8988T (cell line): ENCODE results near the gene CLCNKA.
"Not testable (repeated sequence)": the region's sequence is repeated elsewhere in the genome, so short reads cannot be mapped to it uniquely, and the experiment has no call there.

Experiments
- DNase-seq: peaks from one replicate; pipeline ENCODE4 v3.0.0; 2011

The CLCNKA gene

DNA sequence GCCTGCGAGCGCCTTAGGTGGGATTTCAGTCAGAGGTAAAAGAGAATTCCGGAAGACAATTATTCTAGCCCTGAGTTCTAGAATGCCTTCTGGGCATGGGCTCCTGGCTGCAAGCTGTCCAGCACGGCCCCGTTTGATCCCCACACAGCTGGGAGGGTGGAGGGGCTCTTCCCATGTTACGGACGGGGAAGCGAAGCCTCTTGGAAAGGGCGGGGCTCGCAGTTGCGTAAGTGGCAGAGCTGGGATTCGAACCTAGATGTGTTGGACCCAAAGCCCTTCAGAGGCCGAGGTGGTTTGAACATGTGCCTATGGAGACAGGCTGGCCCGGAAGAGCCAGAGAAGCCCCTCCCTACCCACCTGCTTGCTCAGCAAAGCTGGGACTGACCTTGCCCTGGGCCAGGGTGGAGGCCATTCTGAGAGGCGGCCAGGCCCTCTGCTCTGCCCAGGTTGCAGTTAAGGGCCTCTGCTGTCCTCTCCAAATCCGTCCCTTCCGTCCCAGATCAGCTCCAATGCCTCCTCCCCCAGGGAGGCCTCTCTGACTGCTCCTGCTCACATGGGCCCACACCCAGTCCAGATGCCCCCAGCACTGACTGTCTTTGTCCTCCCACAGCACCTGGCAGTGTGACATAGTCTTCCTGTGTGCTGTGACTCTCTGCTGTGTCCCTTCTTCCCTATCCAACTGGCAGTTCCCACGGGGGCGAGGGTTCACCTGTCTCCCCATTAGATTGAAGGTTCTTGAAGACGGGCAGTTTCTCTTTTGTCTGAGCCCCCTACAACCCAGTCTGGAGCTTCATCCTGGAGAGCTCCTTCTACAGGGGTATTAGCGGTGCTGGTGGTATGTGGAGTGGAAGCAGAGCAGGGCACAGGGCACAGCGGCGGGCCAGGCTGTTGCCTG lies 2.8 kb upstream of the CLCNKA start:
- DNase-seq, result no peak

DNA sequence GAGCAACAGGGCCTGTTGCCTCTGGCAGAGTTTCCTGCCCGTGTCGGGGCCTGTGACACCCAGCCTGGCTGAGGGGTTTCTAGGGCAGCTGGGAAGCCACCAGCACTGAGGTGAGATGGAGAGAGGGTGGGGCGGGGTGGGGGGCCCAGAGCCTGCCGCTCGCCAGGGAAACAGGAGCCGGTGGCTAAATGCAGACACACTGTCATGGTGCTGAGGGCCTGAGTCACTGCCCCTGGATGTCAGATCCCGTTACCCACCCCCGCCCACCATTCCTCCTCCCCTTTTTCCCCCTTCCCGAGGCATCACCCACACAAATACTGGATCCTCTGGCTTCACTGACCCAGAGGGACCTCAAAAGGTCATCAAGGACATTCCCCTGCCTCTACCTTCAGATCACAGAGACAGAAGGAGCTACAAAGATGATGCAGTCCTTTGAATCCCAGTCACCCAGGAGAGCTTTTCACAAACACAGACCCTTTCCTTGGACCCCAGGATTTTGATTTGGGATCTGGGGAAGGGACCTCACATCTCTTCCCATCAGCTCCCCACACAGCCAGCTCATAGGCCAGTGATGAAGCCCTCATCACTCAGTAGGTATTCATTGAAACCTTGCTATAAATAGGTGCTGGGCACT lies 2.1 kb upstream of the CLCNKA start:
- DNase-seq, result no peak

GRCh38 chr1:16020325-16020724 lies 1.5 kb upstream of the CLCNKA start:
- no peak for DNase-seq

GRCh38 chr1:16020878-16021277 lies 958 bp upstream of the CLCNKA start:
- DNase-seq, result not testable (repeated sequence)

- no peak for DNase-seq
These were observed 557 bp downstream of the CLCNKA start for GRCh38 chr1:16022393-16022792.

GRCh38 chr1:16023050-16023653 lies 1.3 kb downstream of the CLCNKA start:
- no peak for DNase-seq

GRCh38 chr1:16026302-16026701 lies 4.5 kb downstream of the CLCNKA start:
- DNase-seq, result not testable (repeated sequence)

DNA sequence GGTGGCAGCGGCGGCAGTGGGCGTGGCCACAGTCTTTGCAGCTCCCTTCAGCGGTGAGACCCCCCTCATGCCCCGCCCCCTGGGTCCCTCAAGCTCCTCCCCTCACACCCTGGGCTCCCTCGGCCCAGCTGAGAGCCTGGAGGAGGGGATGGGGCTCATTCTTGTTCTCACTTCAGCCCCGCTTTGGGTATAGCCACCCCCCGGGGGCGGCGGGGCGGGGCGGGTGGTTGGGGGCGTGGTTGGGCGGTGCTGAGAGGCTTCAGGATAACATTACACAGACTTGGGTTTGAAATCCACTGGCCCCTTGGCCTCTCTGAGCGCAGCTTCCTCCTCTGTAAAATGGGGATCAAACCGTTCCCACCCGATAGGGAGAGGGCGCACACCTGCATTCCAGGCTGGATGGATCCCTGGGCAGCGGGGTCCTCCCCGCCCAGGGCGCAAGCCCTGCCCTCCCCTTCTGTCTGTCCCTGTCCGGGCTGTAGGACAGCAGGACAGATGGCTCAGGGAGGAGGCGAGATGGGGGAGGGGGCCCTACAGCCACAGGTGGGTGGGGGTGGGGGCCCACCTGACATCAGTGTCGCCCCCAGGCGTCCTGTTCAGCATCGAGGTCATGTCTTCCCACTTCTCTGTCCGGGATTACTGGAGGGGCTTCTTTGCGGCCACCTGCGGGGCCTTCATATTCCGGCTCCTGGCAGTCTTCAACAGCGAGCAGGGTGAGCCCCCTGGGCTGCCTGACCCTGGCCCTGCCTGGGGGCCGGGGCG lies 5.1 kb downstream of the CLCNKA start:
- no peak for DNase-seq

- DNase-seq, result no peak
These were observed 6.6 kb downstream of the CLCNKA start for GRCh38 chr1:16028237-16029002.

GRCh38 chr1:16029003-16029268 lies 7.1 kb downstream of the CLCNKA start:
- not testable (repeated sequence) for DNase-seq

DNA sequence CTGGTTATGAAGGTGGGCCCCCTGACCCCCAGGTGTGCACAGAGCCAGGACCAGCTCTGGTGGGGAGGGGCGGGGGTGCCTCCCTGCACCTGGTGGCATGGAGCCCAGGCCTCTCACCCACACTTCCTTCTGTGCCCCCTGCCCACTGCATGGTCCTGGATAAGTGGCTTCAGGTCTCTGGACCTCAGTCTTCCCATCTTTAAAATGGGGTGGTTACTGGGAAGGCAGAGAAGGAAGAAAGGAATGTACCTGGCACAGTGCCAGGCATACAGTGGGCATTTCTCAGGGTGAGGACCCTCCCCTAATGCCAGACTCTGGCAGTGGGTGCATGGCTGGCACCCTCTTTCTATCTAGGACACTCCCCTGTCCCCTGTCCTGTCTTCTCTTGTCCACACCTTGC lies 7.5 kb downstream of the CLCNKA start:
- DNase-seq, result no peak

- DNase-seq, result no peak
These were observed 9.7 kb downstream of the CLCNKA start for GRCh38 chr1:16031551-16031950.

GRCh38 chr1:16032388-16033102 lies 10.7 kb downstream of the CLCNKA start:
- peak; percentile 91 for DNase-seq

- DNase-seq, result not testable (repeated sequence)
These were observed 11.3 kb downstream of the CLCNKA start for GRCh38 chr1:16033103-16033632.

GRCh38 chr1:16036461-16036860 lies 14.6 kb downstream of the CLCNKA start:
- DNase-seq, result not testable (repeated sequence)

GRCh38 chr1:16038620-16038912 lies 16.7 kb downstream of the CLCNKA start:
- DNase-seq, result no peak

DNA sequence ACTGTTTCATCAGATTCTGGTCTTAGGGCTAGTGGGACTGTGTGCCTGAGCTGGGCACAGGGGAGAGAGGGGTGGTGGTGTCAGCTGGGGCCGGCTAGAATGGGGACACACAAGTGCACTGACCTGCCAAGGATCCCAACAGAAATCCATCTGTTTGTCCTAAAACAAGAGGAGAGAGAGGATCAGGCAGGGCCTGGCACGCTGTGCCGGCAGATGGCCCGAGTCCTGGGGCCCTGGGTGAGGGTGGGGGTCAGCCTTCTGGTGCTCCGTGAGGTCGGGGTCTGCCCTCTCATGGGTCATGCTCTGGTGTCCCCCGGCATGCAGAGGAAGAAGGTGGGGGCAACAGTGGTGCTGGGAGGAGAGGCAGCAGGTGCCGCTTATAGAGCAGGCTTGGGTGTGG lies 18.0 kb downstream of the CLCNKA start:
- DNase-seq, result not testable (repeated sequence)

GRCh38 chr1:16041200-16041599 lies 19.4 kb downstream of the CLCNKA start:
- no peak for DNase-seq

GRCh38 chr1:16042096-16042495 lies 20.3 kb downstream of the CLCNKA start:
- DNase-seq, result no peak

- not testable (repeated sequence) for DNase-seq
These were observed 20.8 kb downstream of the CLCNKA start for GRCh38 chr1:16042654-16043053.

- DNase-seq, result no peak
These were observed 21.7 kb downstream of the CLCNKA start, which contains the start of gene CLCNKB for GRCh38 chr1:16043521-16043920. Gene CLCNKB (plus strand): TSS chr1:16043782. CDS start chr1:16044493, 711 bp downstream.

- no peak for DNase-seq
These were observed 22.1 kb downstream of the CLCNKA start for GRCh38 chr1:16043950-16044349.
